ENCODE measurements around the gene AOAH. TPM values are rescaled to one million over a fixed set of nuclear protein-coding genes. Genes with fewer than 3 reads are reported as not detected.
"Not testable (repeated sequence)": the region's sequence is repeated elsewhere in the genome, so short reads cannot be mapped to it uniquely, and the experiment has no call there.

The AOAH gene
- total and polyA plus RNA-seq, 2 donors (not counting 3 experiments of a cell fraction or from before 2014, with no cell fraction given) = not detected

DNA sequence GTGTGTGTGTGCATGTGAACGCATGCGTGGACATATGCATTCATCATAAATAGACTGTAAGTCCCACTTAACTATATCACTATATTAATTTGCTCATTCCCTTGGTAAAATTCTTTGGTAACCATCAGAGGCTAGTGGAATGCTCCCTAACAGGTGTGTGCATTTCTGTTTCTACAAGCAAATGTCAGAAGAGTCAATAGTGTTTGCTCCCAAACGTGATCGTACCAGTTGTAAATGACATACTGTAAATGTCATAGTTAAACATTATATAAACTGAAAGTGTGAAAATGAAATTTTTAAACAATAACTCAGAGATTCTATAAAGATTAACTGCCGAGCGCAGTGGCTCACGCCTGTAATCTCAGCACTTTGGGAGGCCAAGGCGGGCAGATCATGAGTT, 240.0 kb downstream of the AOAH start:
- Histone ChIP-seq H3K4me3 (replicated peaks in 1 of 3; ENCODE audit: insufficient read depth in 1 of 3, low read depth in 1 of 3, low read length in 3 of 3) (no peak overlapping the region), H3K9ac (replicated peaks; ENCODE audit: extremely low read depth, insufficient read depth, low read length) (no peak overlapping the region), H3K27me3 (ENCODE audit: control insufficient read depth in 2 of 2, insufficient read depth in 2 of 2, low read length in 2 of 2) (peaks cover 1 to 3% of the 10 kb centered on the region in 2 experiments), H3K36me3 (ENCODE audit: control insufficient read depth in 2 of 2, extremely low read depth in 1 of 2, insufficient read depth in 2 of 2, low read length in 2 of 2) (no peaks in the 10 kb centered on the region), H3K4me2 (ENCODE audit: insufficient read depth, low read length) (no peak overlapping the region), H3K27ac (ENCODE audit: insufficient read depth, low read depth, low read length) (no peak overlapping the region), H4K20me1 (replicated peaks; ENCODE audit: control insufficient read depth, extremely low read depth, insufficient read depth, low read length) (no peaks in the 10 kb centered on the region), H3K79me2 (ENCODE audit: control insufficient read depth, insufficient read depth, low read length) (no peaks in the 10 kb centered on the region), H2AFZ (ENCODE audit: low read depth, low read length) (no peak overlapping the region), H3K9me3 (replicated peaks; ENCODE audit: control insufficient read depth, insufficient read depth, low read length) (no peaks in the 10 kb centered on the region), H3K4me1 (ENCODE audit: control insufficient read depth, extremely low read depth, insufficient read depth, low read length) (no peaks in the 10 kb centered on the region), H3K9me1 (replicated peaks; ENCODE audit: control insufficient read depth, extremely low read depth, insufficient read depth, low read length) (no peaks in the 10 kb centered on the region)
- POLR2A ChIA-PET = no interaction called here
- FAIRE-seq (no peak), DNase-seq (ENCODE audit: low read depth, low spot score) (no peak)
- TF ChIP-seq JUN (IDR thresholded peaks at IDR 0.05; ENCODE audit: borderline replicate concordance, insufficient read depth, insufficient read length, low read depth) = no peak
- no peak for TF ChIP-seq FOS (IDR thresholded peaks at IDR 0.05; ENCODE audit: borderline replicate concordance, insufficient read depth, low read length)
- no peak for TF ChIP-seq POLR2AphosphoS5 (IDR thresholded peaks at IDR 0.05; ENCODE audit: insufficient read depth, low read depth, low read length)
- TF ChIP-seq GATA2 (IDR thresholded peaks at IDR 0.05; ENCODE audit: insufficient read depth, insufficient read length, low read depth, low read length) = no peak
- TF ChIP-seq POLR2A (IDR thresholded peaks at IDR 0.05; ENCODE audit: low read depth, low read length) = no peak
- TF ChIP-seq MYC (IDR thresholded peaks at IDR 0.05; ENCODE audit: low read depth, low read length) = no peak
- TF ChIP-seq, protein P1, sequence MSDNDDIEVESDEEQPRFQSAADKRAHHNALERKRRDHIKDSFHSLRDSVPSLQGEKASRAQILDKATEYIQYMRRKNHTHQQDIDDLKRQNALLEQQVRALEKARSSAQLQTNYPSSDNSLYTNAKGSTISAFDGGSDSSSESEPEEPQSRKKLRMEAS (IDR thresholded peaks at IDR 0.05; ENCODE audit: insufficient read depth, insufficient read length) = no peak
- TF ChIP-seq EZH2 (IDR thresholded peaks at IDR 0.05; ENCODE audit: borderline replicate concordance, low read depth, low read length, severe bottlenecking) = no peak
- TF ChIP-seq, protein P2, sequence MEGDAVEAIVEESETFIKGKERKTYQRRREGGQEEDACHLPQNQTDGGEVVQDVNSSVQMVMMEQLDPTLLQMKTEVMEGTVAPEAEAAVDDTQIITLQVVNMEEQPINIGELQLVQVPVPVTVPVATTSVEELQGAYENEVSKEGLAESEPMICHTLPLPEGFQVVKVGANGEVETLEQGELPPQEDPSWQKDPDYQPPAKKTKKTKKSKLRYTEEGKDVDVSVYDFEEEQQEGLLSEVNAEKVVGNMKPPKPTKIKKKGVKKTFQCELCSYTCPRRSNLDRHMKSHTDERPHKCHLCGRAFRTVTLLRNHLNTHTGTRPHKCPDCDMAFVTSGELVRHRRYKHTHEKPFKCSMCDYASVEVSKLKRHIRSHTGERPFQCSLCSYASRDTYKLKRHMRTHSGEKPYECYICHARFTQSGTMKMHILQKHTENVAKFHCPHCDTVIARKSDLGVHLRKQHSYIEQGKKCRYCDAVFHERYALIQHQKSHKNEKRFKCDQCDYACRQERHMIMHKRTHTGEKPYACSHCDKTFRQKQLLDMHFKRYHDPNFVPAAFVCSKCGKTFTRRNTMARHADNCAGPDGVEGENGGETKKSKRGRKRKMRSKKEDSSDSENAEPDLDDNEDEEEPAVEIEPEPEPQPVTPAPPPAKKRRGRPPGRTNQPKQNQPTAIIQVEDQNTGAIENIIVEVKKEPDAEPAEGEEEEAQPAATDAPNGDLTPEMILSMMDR (IDR thresholded peaks at IDR 0.05; ENCODE audit: extremely low read depth in 1 of 2, insufficient read depth in 1 of 2, low read depth in 1 of 2, low read length in 2 of 2) = no peak
- CTCF ChIA-PET = interaction anchor here (1.3 to 8.3 kb wide), 2 partner anchors 697 to 716 kb away, joined by 6 to 182 read pairs; no protein-coding TSS in a partner anchor
- dilution Hi-C loops (cut with MboI; ENCODE audit: extremely low pct_ligation_motif_present, low sequenced_read_pairs) = no loop called here
- BruUV-seq (replicated peaks) = no TSS peak
- intact Hi-C loops (cut with micrococcal nuclease) = no loop called here

GRCh38 chr7:36483853-36484252, 240.4 kb downstream of the AOAH start:
- H3K4me3 ChIP-seq (replicated peaks in 1 of 3; ENCODE audit: insufficient read depth in 1 of 3, low read depth in 1 of 3, low read length in 3 of 3); H3K27ac ChIP-seq (ENCODE audit: insufficient read depth, low read depth, low read length); H3K27me3 ChIP-seq (ENCODE audit: control insufficient read depth in 2 of 2, insufficient read depth in 2 of 2, low read length in 2 of 2); intact Hi-C loops (cut with micrococcal nuclease); H3K4me1 ChIP-seq (ENCODE audit: control insufficient read depth, extremely low read depth, insufficient read depth, low read length); H2AFZ ChIP-seq (ENCODE audit: low read depth, low read length); H3K9me1 ChIP-seq (replicated peaks; ENCODE audit: control insufficient read depth, extremely low read depth, insufficient read depth, low read length); H3K9me3 ChIP-seq (replicated peaks; ENCODE audit: control insufficient read depth, insufficient read depth, low read length); POLR2A ChIA-PET; H4K20me1 ChIP-seq (replicated peaks; ENCODE audit: control insufficient read depth, extremely low read depth, insufficient read depth, low read length); H3K4me2 ChIP-seq (ENCODE audit: insufficient read depth, low read length); H3K36me3 ChIP-seq (ENCODE audit: control insufficient read depth in 2 of 2, extremely low read depth in 1 of 2, insufficient read depth in 2 of 2, low read length in 2 of 2); BruUV-seq (replicated peaks); FAIRE-seq; DNase-seq (ENCODE audit: low read depth, low spot score); dilution Hi-C loops (cut with MboI; ENCODE audit: extremely low pct_ligation_motif_present, low sequenced_read_pairs); H3K9ac ChIP-seq (replicated peaks; ENCODE audit: extremely low read depth, insufficient read depth, low read length); H3K79me2 ChIP-seq (ENCODE audit: control insufficient read depth, insufficient read depth, low read length): not testable (repeated sequence)
- CTCF ChIA-PET = interaction anchor here (1.4 kb wide), 1 partner anchor 11 kb away, joined by 3 read pairs; no protein-coding TSS in a partner anchor

All from endothelial cell of umbilical vein (primary cell).